ENCODE measurements around the gene GPR15LG.
A peak's percentile ranks its signal among the peaks of the same experiment; 100 is the strongest.

GPR15LG gene

GRCh38 chr10:84139126-84140035 is 34.2 kb upstream of the GPR15LG start, which contains the start of gene GHITM:
GHITM (plus strand) TSS chr10:84139509; CDS start chr10:84141501, 1,992 bp downstream.
- Histone ChIP-seq H3K79me2 (ENCODE audit: low read length) (peaks cover 45% of the 10 kb centered on the region), H3F3A (ENCODE audit: insufficient read depth, low read length) (no peaks in the 10 kb centered on the region), H3K4me2 (ENCODE audit: low read depth, low read length) (peak within 1 kb of the TSS; percentile 81), H3K9me2 (replicated peaks; ENCODE audit: insufficient read depth, low read length) (no peaks in the 10 kb centered on the region), H4K20me1 (ENCODE audit: insufficient read depth, low read length) (no peaks in the 10 kb centered on the region), H3K27ac (ENCODE audit: low read length) (peak within 1 kb of the TSS; percentile 97), H3K4me1 (ENCODE audit: low read length) (peaks cover 9% of the 10 kb centered on the region; the same call in 1 of the 2 replicates), H3K9ac (ENCODE audit: low read length) (peak within 1 kb of the TSS; percentile 98), H2AFZ (ENCODE audit: low read length) (peak within 1 kb of the TSS; percentile 91), H3K9me3 (replicated peaks; ENCODE audit: insufficient read depth, low read length) (no peaks in the 10 kb centered on the region), H3K4me3 (ENCODE audit: low read length) (peak within 1 kb of the TSS; percentile 95), H3K27me3 (replicated peaks; ENCODE audit: insufficient read depth, low read length) (no peaks in the 10 kb centered on the region), H3K36me3 (replicated peaks; ENCODE audit: insufficient read depth, low read length) (peaks cover 8% of the 10 kb centered on the region; the same call in 1 of the 2 replicates)
- peak; percentile 98 for DNase-seq
- no peak for TF ChIP-seq EZH2phosphoT487 (IDR thresholded peaks at IDR 0.05; ENCODE audit: low read length)
- no peak for TF ChIP-seq EZH2 (optimal IDR thresholded peaks at IDR 0.05; ENCODE audit: low read depth, low read length)
- TF ChIP-seq CTCF (IDR thresholded peaks at IDR 0.05; ENCODE audit: low read length) = peak; percentile 28

- H3K27ac ChIP-seq (ENCODE audit: low read length) = peak overlapping the region; percentile 97
- H3K36me3 ChIP-seq (replicated peaks; ENCODE audit: insufficient read depth, low read length) = peaks cover 14% of the 10 kb centered on the region
- peak overlapping the region; percentile 78 for H3K4me2 ChIP-seq (ENCODE audit: low read depth, low read length)
- no peaks in the 10 kb centered on the region for H4K20me1 ChIP-seq (ENCODE audit: insufficient read depth, low read length)
- peak overlapping the region; percentile 98 for H3K9ac ChIP-seq (ENCODE audit: low read length)
- TF ChIP-seq EZH2phosphoT487 (IDR thresholded peaks at IDR 0.05; ENCODE audit: low read length) (no peak), EZH2 (optimal IDR thresholded peaks at IDR 0.05; ENCODE audit: low read depth, low read length) (no peak), CTCF (IDR thresholded peaks at IDR 0.05; ENCODE audit: low read length) (no peak)
- DNase-seq = no peak
- H3K27me3 ChIP-seq (replicated peaks; ENCODE audit: insufficient read depth, low read length) = no peaks in the 10 kb centered on the region
- no peaks in the 10 kb centered on the region for H3K9me3 ChIP-seq (replicated peaks; ENCODE audit: insufficient read depth, low read length)
- no peaks in the 10 kb centered on the region for H3F3A ChIP-seq (ENCODE audit: insufficient read depth, low read length)
- H3K9me2 ChIP-seq (replicated peaks; ENCODE audit: insufficient read depth, low read length) = no peaks in the 10 kb centered on the region
- H3K79me2 ChIP-seq (ENCODE audit: low read length) = peaks cover 45% of the 10 kb centered on the region
- peak overlapping the region; percentile 95 for H3K4me3 ChIP-seq (ENCODE audit: low read length)
- peaks cover 9% of the 10 kb centered on the region; the same call in 1 of the 2 replicates for H3K4me1 ChIP-seq (ENCODE audit: low read length)
- peak overlapping the region; percentile 71 for H2AFZ ChIP-seq (ENCODE audit: low read length)
Measured at GRCh38 chr10:84140036-84140379, 33.6 kb upstream of the GPR15LG start.

- no peak overlapping the region for H3K4me3 ChIP-seq (ENCODE audit: low read length)
- H3K4me1 ChIP-seq (ENCODE audit: low read length) = no peaks in the 10 kb centered on the region
- H2AFZ ChIP-seq (ENCODE audit: low read length) = no peak overlapping the region
- no peak overlapping the region for H3K9ac ChIP-seq (ENCODE audit: low read length)
- no peak overlapping the region for H3K4me2 ChIP-seq (ENCODE audit: low read depth, low read length)
- H3K9me2 ChIP-seq (replicated peaks; ENCODE audit: insufficient read depth, low read length) = no peaks in the 10 kb centered on the region
- no peak for TF ChIP-seq CTCF (IDR thresholded peaks at IDR 0.05; ENCODE audit: low read length)
- TF ChIP-seq EZH2phosphoT487 (IDR thresholded peaks at IDR 0.05; ENCODE audit: low read length) = no peak
- TF ChIP-seq EZH2 (optimal IDR thresholded peaks at IDR 0.05; ENCODE audit: low read depth, low read length) = no peak
- no peak overlapping the region for H3K27ac ChIP-seq (ENCODE audit: low read length)
- peaks cover 31% of the 10 kb centered on the region for H3K79me2 ChIP-seq (ENCODE audit: low read length)
- no peak for DNase-seq
- no peaks in the 10 kb centered on the region for H4K20me1 ChIP-seq (ENCODE audit: insufficient read depth, low read length)
- peaks cover 16% of the 10 kb centered on the region; the same call in 1 of the 2 replicates for H3F3A ChIP-seq (ENCODE audit: insufficient read depth, low read length)
- no peaks in the 10 kb centered on the region for H3K27me3 ChIP-seq (replicated peaks; ENCODE audit: insufficient read depth, low read length)
- peaks cover 36% of the 10 kb centered on the region for H3K36me3 ChIP-seq (replicated peaks; ENCODE audit: insufficient read depth, low read length)
- H3K9me3 ChIP-seq (replicated peaks; ENCODE audit: insufficient read depth, low read length) = no peaks in the 10 kb centered on the region
Measured at GRCh38 chr10:84147347-84147746, 26.3 kb upstream of the GPR15LG start.
